BE2C (cell line): ENCODE measurements around the gene STK31.
A peak's percentile ranks its signal among the peaks of the same experiment; 100 is the strongest.
"Not testable (repeated sequence)": the region's sequence is repeated elsewhere in the genome, so short reads cannot be mapped to it uniquely, and the experiment has no call there.

Experiments
- DNase-seq: peaks from one replicate; pipeline ENCODE4 v3.0.0-alpha.2; 2020
- H3K27me3 ChIP-seq: fragments of 250-450 bp; sonication (Bioruptor Pico); 2 replicates; pipeline ENCODE4 v1.5.1; 2020; ENCODE audit warnings: mild to moderate bottlenecking
- H3K36me3 ChIP-seq: fragments of 250-450 bp; sonication (Bioruptor Pico); 2 replicates; pipeline ENCODE4 v1.5.1; 2020; ENCODE audit warnings: mild to moderate bottlenecking
- H3K4me1 ChIP-seq: fragments of 250-450 bp; sonication (Bioruptor Pico); 2 replicates; pipeline ENCODE4 v1.5.1; 2020
- H3K4me3 ChIP-seq: 2 replicates; pipeline ENCODE4 v1.5.1; 2011; ENCODE audit warnings: low read depth, low read length
- H3K9me3 ChIP-seq: fragments of 250-450 bp; sonication (Bioruptor Pico); 2 replicates; pipeline ENCODE4 v1.5.1; 2020
- CTCF ChIP-seq: IDR thresholded peaks from 2 replicates; pipeline ENCODE4 v1.5.1; 2012; ENCODE audit warnings: mild to moderate bottlenecking, low read depth, low read length

STK31 gene

GRCh38 chr7:23833405-23833804, 123.4 kb downstream of the STK31 start:
- Histone ChIP-seq H3K36me3 (no peaks in the 10 kb centered on the region), H3K4me1 (no peaks in the 10 kb centered on the region), H3K4me3 (no peak overlapping the region), H3K27me3 (no peaks in the 10 kb centered on the region), H3K9me3 (no peaks in the 10 kb centered on the region)
- no peak for TF ChIP-seq CTCF
- DNase-seq: no peak

GRCh38 chr7:23844837-23845236, 134.8 kb downstream of the STK31 start:
- H3K4me3 ChIP-seq, H3K4me1 ChIP-seq, H3K36me3 ChIP-seq, H3K9me3 ChIP-seq, H3K27me3 ChIP-seq: not testable (repeated sequence)
- peak; percentile 15 for DNase-seq

DNA sequence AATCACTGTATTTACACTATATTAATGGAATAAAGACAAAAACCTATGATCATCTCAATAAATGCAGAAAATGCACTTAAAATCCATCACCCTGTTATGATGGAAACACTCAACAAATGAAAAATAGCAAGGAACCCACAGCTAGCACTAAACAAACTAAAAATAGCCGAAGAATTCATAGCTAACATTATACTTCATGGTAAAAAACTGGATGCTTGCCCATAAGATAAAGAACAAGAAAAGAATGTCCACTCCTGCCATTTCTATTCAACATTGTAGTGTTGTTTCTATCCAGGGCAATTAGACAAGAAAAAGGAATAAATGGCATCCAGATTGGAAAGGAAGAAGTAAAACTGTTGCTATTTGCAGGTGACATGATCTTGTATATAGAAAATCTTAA, 142.1 kb downstream of the STK31 start:
- H3K9me3 ChIP-seq: no peaks in the 10 kb centered on the region

GRCh38 chr7:23852988-23853387, 143.0 kb downstream of the STK31 start:
- no peaks in the 10 kb centered on the region for H3K4me1 ChIP-seq
- no peaks in the 10 kb centered on the region for H3K27me3 ChIP-seq
- H3K36me3 ChIP-seq: no peaks in the 10 kb centered on the region
- no peak for DNase-seq
- no peaks in the 10 kb centered on the region for H3K9me3 ChIP-seq
- no peak for TF ChIP-seq CTCF
- no peak overlapping the region for H3K4me3 ChIP-seq

More for the DNA sequence above, 142.1 kb downstream of the STK31 start:
- Histone ChIP-seq H3K4me3 (no peak overlapping the region), H3K36me3 (no peaks in the 10 kb centered on the region), H3K4me1 (no peaks in the 10 kb centered on the region), H3K27me3 (no peaks in the 10 kb centered on the region)
- no peak for TF ChIP-seq CTCF
- no peak for DNase-seq

- Histone ChIP-seq H3K9me3 (no peaks in the 10 kb centered on the region), H3K36me3 (no peaks in the 10 kb centered on the region), H3K4me1 (no peaks in the 10 kb centered on the region), H3K4me3 (no peak overlapping the region), H3K27me3 (no peaks in the 10 kb centered on the region)
- TF ChIP-seq CTCF: peak; percentile 79
- DNase-seq: peak; percentile 15
Observed at GRCh38 chr7:23863209-23863787, 153.3 kb downstream of the STK31 start.

DNA sequence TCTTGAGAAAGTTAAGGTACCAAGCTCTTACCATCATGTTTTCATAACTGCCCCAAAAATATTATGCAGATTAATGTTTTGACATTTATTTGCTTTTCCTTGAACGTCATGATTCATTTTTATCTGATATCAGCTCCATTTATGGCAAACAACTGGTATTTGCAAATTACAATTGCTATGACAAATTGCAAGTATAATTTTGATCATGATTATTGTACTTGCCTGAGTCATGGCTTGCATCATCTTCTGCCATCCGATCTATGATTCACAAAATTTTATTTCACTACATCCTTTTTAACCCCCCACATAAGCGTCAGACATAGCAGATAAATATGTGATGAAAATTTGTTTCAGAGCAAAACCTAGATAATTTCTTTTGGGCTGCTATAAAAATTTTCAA, 155.0 kb downstream of the STK31 start:
- Histone ChIP-seq H3K4me3 (no peak overlapping the region), H3K9me3 (no peaks in the 10 kb centered on the region), H3K4me1 (no peaks in the 10 kb centered on the region), H3K36me3 (no peaks in the 10 kb centered on the region), H3K27me3 (no peaks in the 10 kb centered on the region)
- no peak for DNase-seq
- no peak for TF ChIP-seq CTCF

DNA sequence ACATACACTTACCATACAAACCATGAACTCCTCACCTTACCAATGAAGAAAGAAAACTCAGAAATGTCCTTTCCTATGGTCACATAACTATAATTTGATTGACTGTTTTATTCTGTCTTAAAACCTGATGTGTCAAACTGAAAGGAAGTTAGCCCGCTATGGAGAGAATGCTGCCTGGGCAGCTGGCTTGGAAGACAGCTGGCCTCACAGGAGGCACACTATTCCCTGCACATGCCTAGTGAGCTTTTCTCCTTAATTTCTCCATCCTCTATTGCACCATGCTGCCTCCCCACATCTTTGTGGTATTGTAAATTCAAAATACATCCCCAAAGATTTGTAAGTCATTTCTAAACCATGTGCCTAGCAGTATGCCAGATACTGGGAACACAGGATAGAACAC, 163.3 kb downstream of the STK31 start:
- Histone ChIP-seq H3K4me1 (no peaks in the 10 kb centered on the region), H3K27me3 (no peaks in the 10 kb centered on the region), H3K36me3 (no peaks in the 10 kb centered on the region), H3K9me3 (no peaks in the 10 kb centered on the region), H3K4me3 (no peak overlapping the region)
- TF ChIP-seq CTCF: no peak
- DNase-seq: no peak

GRCh38 chr7:23876526-23876925, 166.5 kb downstream of the STK31 start:
- not testable (repeated sequence) for H3K9me3 ChIP-seq, DNase-seq, H3K4me1 ChIP-seq, H3K27me3 ChIP-seq, H3K36me3 ChIP-seq, H3K4me3 ChIP-seq
